Endothelial cell (in vitro differentiated cells): ENCODE results near the gene OMP. TPM values are rescaled to one million over a fixed set of nuclear protein-coding genes. Genes with fewer than 3 reads are reported as not detected.

Source experiments
- DNase-seq: peaks from one replicate; pipeline ENCODE4 v3.0.0; 2021; ENCODE audit warnings: low spot score
- H3K27ac Mint-ChIP-seq: one replicate; pipeline ENCODE4 v1.8.0; 2021; ENCODE audit warnings: mixed read lengths, inconsistent platforms; ENCODE audit not compliant: unreplicated experiment
- H3K27me3 Mint-ChIP-seq: one replicate; pipeline ENCODE4 v1.8.0; 2021; ENCODE audit warnings: mild to moderate bottlenecking, moderate library complexity, mixed read lengths, inconsistent platforms; ENCODE audit not compliant: unreplicated experiment
- H3K36me3 Mint-ChIP-seq: one replicate; pipeline ENCODE4 v1.8.0; 2021; ENCODE audit warnings: mild to moderate bottlenecking, low read depth, mixed read lengths, inconsistent platforms; ENCODE audit not compliant: unreplicated experiment
- H3K4me1 Mint-ChIP-seq: one replicate; pipeline ENCODE4 v1.8.0; 2021; ENCODE audit warnings: mild to moderate bottlenecking, mixed read lengths, inconsistent platforms; ENCODE audit not compliant: unreplicated experiment
- H3K4me3 Mint-ChIP-seq: one replicate; pipeline ENCODE4 v1.8.0; 2021; ENCODE audit warnings: mild to moderate bottlenecking, mixed read lengths, inconsistent platforms; ENCODE audit not compliant: unreplicated experiment
- H3K9me3 Mint-ChIP-seq: one replicate; pipeline ENCODE4 v1.8.0; 2021; ENCODE audit warnings: mixed read lengths, inconsistent platforms; ENCODE audit not compliant: unreplicated experiment
- CTCF ChIP-seq: fragments of 200-600 bp; sonication (generic); IDR thresholded peaks from one replicate; pipeline ENCODE4 v1.5.0; 2021; ENCODE audit warnings: antibody characterized with exemption; ENCODE audit not compliant: unreplicated experiment
- total RNA-seq: library from RNA; stranded (reverse); fragmentation: NEBNext Ultra II Directional; extraction: Animal tissue kit (Norgen Biotek cat#: 25700); gene quantifications from one replicate; pipeline ENCODE4 v1.2.1, GENCODE V29; 2021; ENCODE audit not compliant: unreplicated experiment

Gene OMP
- total RNA-seq, 1 donor from 2014 or later, result not detected

- H3K4me1 Mint-ChIP-seq, result peaks cover 22% of the 10 kb centered on the region
- no peak overlapping the region for H3K4me3 Mint-ChIP-seq
- H3K9me3 Mint-ChIP-seq, result no peaks in the 10 kb centered on the region
- H3K27ac Mint-ChIP-seq, result no peak overlapping the region
- H3K36me3 Mint-ChIP-seq, result peaks cover 8% of the 10 kb centered on the region
- TF ChIP-seq CTCF, result no peak
- no peak for DNase-seq
- peaks cover 7% of the 10 kb centered on the region for H3K27me3 Mint-ChIP-seq
Measured at GRCh38 chr11:77074626-77075221, 27.9 kb upstream of the OMP start.

DNA sequence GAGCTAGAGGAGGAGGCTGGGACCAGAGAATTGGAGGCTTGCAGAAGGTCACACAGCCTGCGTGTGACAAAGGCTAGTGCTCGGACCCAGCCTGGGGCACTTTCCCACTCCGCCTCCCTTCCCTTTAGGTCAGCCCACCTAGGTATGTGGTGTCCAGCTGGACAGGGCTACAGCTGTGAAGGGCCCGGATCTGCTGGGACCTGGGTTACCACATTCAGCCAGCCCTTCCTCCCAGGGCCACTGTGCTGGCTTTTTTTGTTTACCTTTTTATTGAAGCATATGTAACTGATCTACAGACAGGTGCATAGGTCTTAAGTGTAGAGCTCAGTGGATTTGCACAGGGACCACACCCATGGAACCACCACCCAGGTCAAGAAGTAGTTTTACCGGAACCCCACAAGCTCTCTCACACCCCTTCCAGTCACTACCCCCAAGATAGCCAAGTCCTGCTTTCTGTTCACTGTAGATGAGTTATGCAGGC lies 27.2 kb upstream of the OMP start:
- Mint-ChIP-seq H3K27me3 (peaks cover 5% of the 10 kb centered on the region), H3K36me3 (peaks cover 8% of the 10 kb centered on the region), H3K9me3 (no peaks in the 10 kb centered on the region), H3K27ac (no peak overlapping the region), H3K4me1 (peaks cover 22% of the 10 kb centered on the region), H3K4me3 (no peak overlapping the region)
- DNase-seq, result no peak
- no peak for TF ChIP-seq CTCF

DNA sequence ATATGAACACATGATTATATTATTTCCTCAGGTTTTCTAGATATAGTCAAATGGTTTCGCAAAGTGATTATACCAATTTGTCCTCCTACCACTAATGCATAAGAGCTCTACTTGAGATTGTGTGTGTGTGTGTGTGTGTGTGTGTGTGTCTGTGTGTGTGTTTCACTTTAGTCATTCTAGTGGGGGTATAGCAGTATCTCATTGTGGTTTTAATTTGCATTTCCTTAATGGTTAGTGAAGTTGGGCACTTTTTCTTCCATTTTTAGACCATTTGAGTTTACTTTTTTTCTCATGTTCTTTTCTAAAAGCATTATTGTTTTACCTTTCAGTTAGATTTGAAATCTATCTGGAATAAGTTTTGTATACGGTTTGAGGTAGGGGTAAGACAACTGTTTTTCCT lies 23.0 kb upstream of the OMP start:
- Mint-ChIP-seq H3K4me3 (no peak overlapping the region), H3K27ac (no peak overlapping the region)

DNA sequence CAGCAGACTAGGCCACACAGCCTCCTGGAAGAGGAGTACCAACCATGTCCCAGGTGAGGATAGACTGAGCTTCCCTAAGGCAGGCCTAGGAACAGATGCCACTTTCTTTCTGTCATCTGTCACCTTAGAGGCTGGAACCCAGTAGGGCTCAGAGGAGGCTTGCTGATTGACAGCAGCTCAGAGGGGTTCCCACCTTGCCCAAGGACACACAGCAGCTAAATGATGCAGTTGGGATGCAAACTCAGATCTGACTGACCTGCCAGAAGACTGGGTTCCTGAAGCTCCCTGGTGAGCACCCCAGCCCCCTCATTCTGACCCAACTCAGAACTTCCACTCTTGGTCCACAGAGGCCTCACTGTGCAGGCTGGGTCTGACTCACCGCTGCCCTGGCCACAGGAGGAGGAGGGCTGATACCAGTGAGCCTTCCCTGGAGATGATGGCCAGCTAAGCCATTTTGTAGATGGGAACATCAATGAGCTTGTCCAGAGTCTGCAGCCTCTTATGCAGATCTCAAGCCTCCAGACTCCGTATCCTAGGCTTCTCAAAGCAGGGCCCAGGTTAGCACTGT lies 21.9 kb upstream of the OMP start:
- H3K9me3 Mint-ChIP-seq, result no peaks in the 10 kb centered on the region
- no peaks in the 10 kb centered on the region for H3K27me3 Mint-ChIP-seq
- H3K4me1 Mint-ChIP-seq, result no peaks in the 10 kb centered on the region
- H3K27ac Mint-ChIP-seq, result no peak overlapping the region
- H3K36me3 Mint-ChIP-seq, result no peaks in the 10 kb centered on the region
- no peak for DNase-seq
- H3K4me3 Mint-ChIP-seq, result no peak overlapping the region
- TF ChIP-seq CTCF, result no peak

More for the DNA sequence above, 23.0 kb upstream of the OMP start:
- no peak for TF ChIP-seq CTCF
- no peaks in the 10 kb centered on the region for H3K9me3 Mint-ChIP-seq
- no peaks in the 10 kb centered on the region for H3K4me1 Mint-ChIP-seq
- no peak for DNase-seq
- H3K36me3 Mint-ChIP-seq, result no peaks in the 10 kb centered on the region
- no peaks in the 10 kb centered on the region for H3K27me3 Mint-ChIP-seq

DNA sequence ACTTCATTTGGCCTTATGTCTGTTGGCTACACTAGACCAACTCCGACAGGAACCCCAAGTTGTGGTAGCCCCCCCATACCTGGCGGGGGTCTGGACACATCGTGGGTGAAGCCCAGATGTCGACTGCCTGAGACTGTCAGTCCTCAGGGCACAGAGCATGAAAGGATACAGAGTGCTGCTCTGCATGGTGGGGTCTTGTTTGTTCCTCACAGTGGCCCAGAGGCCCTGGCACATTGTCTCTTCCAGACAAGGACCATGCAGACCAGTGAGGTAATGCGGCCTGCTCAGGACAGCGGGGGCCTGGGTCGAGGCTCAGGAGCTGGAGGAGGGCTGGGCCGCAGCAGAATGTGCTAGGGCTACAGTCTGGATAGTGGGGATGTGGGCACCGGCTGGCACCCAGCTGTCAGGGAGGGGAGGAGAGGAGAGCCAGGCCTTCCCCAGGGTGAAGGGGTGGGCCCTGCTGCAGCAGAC lies 21.2 kb upstream of the OMP start:
- Mint-ChIP-seq H3K4me3 (no peak overlapping the region), H3K9me3 (no peaks in the 10 kb centered on the region), H3K4me1 (no peaks in the 10 kb centered on the region), H3K27me3 (peaks cover 2% of the 10 kb centered on the region), H3K27ac (no peak overlapping the region), H3K36me3 (no peaks in the 10 kb centered on the region)
- no peak for TF ChIP-seq CTCF
- DNase-seq, result no peak
